B cell (primary cell): ENCODE measurements around the gene RILP.

ENCODE experiments used
- CTCF ChIP-seq: fragments of 200-600 bp; IDR thresholded peaks from one replicate; pipeline ENCODE4 v1.8.0; 2022; ENCODE audit warnings: antibody characterized with exemption, mild to moderate bottlenecking
- EZH2 ChIP-seq: IDR thresholded peaks from 2 replicates; pipeline ENCODE4 v1.6.1; 2012; ENCODE audit warnings: borderline replicate concordance, low read depth, mild to moderate bottlenecking, moderate library complexity, low read length; ENCODE audit not compliant: insufficient read depth, poor library complexity, severe bottlenecking

GRCh38 chr17:1612400-1612799, 37.3 kb downstream of the RILP start:
- TF ChIP-seq CTCF: no peak
- TF ChIP-seq EZH2: no peak
